GM18507 (cell line): Measurements from ENCODE around the gene CASR.

Experiments
- DNase-seq: peaks from one replicate; pipeline ENCODE4 v3.0.0; 2011; ENCODE audit warnings: low read depth; ENCODE audit not compliant: insufficient read length; ENCODE audit errors: extremely low spot score
- FAIRE-seq: peaks from 2 replicates; lab custom pipeline; 2011; peaks lifted over from hg19 to GRCh38; lab: Jason Lieb, UNC

Gene CASR

DNA sequence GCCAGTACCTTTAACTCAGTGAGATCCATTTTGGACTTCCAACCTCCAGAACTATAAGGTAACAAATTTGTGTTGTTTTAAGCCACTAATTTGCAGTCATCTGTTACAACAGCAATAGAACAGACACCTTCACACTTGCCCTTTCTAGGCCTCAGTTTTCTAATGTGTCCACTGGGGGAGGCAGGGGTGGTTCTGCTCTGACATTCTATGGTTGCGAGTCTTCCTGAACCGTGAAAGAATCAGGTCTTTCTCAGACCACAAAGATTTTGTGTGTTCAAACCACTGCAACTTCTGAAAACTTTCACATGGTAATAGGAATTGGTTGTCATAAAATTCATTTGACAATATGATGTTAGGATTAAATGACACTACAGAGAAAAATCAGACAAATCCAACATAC, 114.8 kb downstream of the CASR start:
- DNase-seq (peak; percentile 20), FAIRE-seq (peak; percentile 92)

DNA sequence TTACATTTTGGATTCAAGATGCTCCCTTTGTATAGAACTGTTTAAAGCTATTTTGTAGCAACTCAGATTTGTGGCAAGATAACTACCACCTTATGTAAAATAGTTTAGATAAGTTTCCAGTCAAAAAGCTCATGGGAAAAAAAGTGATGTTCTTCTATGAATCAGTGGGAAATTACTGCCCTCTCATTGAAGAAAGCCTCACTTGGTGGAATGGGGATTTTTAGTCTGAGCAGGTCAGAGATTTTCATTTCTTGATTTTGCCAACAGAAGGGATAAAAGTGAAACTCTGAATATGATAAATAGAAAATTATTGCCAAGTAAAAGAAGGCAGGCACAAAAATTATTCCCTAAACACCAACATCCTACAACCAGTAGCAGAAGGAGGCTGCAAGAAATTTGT, 115.7 kb downstream of the CASR start:
- FAIRE-seq (peak; percentile 72), DNase-seq (no peak)

DNA sequence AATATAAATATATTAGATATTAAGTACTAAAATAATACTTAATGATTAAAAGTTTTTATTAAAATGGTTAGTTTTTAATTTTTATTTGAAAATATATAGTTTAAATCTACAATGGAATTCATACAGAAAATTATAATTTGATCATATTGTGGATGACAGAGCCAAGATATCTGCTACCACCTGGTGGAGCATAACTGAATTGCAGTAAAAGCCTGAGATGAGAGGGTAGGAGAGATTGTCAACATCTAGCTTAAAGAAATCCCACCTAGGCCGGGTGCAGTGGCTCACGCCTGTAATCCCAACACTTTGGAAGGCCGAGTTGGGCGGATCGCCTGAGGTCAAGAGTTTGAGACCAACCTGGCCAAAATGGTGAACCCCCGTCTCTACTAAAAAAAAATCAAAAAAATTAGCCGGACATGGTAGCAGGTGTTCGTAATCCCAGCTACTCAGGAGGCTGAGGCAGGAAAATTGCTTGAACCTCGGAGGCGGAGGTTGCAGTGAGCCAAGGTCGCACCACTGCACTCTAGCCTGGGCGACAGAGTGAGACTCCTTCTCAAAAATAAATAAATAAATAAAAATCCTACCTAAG, 116.5 kb downstream of the CASR start:
- peak; percentile 53 for FAIRE-seq
- no peak for DNase-seq

DNA sequence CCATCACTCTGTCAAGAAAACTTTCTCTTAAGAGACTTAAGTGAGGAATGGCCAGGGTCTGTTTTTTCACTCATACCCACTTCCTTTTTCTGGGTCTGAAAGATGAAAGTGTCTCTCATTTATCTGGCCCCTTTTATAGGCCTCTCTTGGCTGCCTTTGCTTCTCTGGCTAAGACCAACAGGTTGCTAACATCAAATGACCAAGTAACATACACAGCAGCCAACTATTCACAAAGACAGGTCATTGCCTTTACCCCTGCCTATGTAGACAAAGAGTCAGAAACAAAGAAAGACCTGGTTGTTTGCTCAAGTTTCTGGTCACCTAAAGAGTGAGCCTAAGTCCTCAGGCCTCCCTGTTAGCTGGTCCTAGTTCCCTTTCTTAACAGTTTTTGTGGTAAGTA, 117.6 kb downstream of the CASR start:
- DNase-seq: no peak
- peak; percentile 64 for FAIRE-seq

DNA sequence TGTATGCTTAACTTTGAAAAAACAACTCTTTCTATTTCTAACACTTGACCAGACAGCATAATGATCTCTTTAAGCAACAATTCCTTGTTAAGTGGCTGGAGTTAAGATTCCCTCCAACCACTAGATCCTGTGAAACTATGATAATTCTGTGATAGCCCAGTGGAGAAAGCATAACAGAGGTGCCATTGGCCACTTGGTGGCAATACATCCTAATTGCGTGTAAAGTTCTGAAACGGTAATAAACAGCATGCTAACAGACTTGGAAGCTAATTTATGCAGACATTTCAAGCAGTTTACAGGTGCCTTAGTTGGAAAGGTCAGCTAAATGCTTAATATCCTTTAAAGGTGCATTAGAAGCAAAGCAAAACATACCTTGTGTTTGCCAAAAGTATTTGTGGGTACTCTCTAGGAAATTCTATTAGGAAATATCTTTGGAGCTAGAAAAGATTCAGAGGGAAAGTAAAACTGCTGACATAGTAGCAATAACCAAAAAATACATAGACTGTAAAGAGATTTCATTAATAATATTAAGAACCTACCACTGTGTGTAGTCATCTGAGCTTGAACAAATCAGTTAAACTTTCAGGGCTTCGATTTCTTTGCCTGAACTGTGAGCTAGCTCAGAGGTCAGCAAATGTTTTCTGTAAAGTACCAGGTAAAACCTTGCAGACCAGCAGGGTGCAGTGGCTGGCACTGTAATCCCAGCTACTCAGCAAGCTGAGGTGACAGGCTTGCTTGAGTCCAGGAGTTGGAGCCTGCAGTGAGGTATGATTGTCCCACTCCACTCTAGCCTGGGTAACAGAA, 122.6 kb downstream of the CASR start:
- no peak for DNase-seq
- peak; percentile 63 for FAIRE-seq

DNA sequence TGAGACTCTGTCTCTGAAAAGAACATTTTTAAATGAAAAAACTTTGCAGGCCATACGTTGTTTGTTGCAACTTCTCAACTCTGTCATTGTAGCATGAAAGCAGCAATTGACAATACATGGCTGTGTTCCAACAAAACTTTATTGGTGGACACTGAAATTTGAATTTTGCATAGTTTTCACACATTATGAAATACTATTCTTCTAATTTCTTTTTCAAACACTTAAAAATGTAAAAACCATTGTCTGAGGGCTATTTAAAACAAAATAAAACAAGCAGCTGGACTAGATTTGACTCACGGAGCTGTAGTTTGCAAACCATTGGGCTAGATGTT, 123.1 kb downstream of the CASR start:
- FAIRE-seq: no peak
- DNase-seq: no peak

DNA sequence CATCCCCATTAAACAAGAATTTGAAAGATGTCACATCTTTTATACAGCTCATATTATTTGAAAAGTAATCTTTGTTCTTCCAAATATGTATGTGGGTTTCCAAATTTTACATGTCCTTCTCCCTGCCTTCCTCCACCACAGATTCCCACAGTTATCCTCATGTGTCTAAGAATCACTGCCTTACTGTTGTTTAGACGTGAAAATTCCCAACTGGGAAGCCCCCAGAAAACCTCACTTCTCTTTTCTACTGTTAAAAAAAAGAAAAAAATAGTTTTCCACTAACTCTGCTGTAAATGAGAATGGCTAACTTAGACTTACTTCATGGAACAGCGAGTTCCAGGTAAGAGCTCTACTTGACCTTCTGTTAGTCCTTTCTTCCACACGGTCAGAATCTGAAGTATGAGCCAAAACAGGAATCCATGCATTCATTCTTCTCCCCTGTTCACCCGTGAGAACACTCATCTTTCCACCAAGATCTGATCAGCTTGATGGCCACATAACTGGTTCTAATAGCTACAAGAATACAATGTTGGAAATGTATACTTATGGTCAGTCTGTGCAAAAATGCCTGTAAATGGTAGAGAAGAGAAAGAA, 123.7 kb downstream of the CASR start:
- FAIRE-seq (peak; percentile 38), DNase-seq (no peak)

DNA sequence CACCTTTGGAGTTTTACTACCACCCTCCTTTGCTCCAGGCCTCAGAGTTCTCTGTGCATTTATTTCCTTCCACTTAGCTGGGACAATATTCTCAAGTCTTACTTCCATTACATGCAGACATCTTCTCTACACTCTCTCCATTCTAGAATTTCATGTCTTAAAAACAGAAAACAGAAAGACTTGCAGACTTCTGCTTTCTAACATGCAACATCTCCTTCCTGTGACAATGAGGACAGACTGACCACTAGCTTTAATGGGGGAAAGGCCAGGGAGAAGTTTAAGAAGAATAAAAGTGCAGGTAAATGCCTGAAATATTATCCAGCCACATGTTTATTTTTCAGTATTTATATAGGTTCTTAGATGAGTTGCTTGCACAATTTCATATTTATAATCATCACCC, 124.5 kb downstream of the CASR start:
- peak; percentile 5 for FAIRE-seq

DNA sequence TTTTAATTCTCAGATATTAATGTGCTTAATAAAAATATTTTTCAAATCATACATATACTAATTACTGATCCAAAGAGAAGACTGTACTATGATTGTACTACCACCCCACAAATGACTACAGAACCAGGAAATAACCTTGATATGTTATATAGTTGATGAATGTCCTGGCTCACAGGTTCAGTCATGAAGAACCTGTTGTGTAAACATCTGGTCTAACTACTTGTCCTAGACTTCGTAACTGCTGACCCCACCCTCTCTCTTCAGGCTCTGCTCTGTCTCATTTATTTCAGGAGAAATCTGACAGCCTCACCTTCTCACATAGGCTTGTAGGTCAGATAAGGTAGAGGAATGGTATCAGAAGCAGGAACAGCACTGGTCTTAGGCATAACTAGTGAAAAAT, 126.9 kb downstream of the CASR start:
- no peak for DNase-seq
- no peak for FAIRE-seq

More for the DNA sequence above, 124.5 kb downstream of the CASR start:
- no peak for DNase-seq

DNA sequence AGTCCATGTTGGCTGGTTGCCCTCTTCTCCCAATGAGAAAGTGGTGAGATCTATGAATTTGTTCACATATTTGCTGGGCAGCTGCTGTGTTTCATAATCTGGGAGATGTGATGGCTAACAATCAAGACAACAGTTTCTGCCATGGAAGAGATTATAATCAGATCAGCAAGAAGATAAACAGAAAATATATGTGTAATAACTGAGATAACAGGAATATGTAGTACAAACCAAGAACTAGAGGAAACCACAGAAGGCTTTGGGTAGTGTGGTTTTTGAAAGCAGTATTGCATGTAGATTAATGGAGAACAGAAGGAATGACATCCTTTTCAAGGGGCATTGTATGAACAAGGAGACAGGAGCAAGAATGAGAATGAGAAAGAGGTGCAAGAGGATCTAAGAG, 129.4 kb downstream of the CASR start:
- DNase-seq (no peak), FAIRE-seq (peak; percentile 33)

DNA sequence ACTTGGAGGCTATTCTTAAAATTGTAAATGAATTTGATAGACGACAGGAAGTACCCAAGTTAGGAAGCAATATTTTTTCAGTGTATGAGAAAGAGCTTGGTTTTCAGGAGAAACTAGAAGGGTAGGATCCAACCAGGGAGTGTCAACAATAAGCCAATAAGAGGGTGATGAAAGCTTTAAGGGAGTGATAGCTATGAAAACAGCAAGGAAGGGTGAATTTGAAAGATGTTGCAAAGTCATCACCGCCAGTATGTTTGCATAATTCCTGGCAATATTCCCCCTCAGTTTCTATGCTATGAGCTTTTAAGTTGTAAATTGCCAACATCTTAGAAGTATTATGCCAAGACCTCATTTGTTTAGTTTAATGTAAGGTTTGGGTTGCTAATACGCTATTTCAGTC, 129.8 kb downstream of the CASR start:
- FAIRE-seq (no peak), DNase-seq (no peak)

DNA sequence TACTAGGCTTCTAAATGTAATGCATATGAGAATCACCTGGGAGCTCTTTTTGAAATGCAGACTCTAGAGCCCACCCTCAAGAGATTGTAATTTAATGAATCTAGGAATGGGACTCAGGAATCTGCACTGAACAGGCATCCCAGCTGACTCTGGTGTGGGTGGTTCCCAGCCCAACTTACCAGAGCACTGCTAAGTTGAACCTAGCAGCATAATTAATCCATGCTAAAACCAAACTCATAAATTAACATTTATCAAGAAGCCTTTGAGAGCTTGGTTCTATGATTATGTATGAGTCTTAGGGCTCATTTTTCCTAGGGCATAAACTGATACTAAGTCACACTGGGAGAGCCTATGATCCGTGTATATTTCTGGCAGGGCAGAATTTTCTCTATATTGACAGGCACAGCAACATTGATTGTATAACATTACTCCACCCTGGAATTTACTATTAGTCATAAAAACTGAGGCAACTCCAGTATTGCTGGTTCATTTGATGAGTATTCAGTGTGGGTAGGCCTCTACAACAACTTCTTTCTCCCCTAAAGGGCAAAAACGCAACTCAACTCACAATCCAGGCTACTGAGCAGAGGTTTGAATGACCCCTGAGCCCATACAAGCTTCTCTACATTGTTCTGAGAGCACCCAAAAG, 130.9 kb downstream of the CASR start:
- FAIRE-seq (no peak), DNase-seq (no peak)

DNA sequence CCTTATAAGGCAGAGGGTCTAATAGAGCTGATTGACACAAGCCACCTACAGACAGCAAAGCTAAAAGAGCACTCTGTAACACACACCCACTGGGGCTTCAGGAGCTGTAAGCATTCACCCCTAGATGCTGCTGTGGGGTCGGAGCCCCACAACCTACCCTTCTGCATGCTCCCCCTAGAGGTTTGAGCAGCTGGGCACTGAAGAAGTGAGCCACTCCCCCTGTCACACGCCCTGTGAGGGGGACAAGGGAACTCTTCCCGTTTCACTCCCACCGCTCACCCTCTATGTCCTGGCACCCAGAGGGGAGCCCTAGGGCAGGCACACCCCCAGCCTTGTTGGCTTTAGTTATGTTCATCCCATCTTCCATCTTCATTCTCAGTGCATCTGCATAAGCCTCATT, 132.2 kb downstream of the CASR start:
- no peak for DNase-seq
- FAIRE-seq: no peak

DNA sequence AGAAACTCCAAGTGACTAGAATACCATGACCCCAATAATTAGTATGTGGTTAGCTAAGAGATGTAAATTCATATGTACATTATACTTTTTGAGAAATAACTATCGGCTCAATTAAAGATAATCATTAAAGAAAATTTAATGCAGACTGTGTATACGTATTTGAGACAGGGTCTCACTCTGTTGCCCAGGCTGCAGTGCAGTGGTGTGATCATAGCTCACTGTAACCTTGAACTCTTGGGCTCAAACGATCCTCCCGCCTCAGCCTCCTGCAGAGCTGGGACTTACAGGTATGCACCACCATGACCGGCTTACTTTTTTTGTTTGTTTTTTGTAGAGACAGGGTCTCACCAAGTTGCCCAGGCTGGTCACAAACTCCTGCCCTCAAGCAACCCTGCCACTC, 132.9 kb downstream of the CASR start:
- no peak for FAIRE-seq
- DNase-seq: no peak

DNA sequence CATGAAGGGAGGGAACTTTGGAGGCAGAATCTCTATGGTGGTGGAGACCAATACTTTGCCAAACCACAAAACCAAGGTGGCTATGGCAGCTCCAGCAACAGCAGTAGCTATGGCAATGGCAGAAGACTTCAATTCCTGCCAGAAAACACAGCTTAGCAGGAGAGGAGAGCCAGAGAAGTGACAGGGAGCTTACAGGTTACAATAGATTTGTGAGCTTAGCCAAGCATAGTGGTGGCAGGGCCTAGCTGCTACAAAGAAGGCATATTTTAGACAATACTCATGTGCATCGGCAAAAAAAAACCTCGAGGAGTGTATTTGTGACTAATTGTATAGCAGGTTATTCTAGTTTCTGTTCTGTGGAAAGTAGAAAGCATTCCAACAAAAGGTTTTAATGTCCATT, 135.2 kb downstream of the CASR start:
- FAIRE-seq: no peak

DNA sequence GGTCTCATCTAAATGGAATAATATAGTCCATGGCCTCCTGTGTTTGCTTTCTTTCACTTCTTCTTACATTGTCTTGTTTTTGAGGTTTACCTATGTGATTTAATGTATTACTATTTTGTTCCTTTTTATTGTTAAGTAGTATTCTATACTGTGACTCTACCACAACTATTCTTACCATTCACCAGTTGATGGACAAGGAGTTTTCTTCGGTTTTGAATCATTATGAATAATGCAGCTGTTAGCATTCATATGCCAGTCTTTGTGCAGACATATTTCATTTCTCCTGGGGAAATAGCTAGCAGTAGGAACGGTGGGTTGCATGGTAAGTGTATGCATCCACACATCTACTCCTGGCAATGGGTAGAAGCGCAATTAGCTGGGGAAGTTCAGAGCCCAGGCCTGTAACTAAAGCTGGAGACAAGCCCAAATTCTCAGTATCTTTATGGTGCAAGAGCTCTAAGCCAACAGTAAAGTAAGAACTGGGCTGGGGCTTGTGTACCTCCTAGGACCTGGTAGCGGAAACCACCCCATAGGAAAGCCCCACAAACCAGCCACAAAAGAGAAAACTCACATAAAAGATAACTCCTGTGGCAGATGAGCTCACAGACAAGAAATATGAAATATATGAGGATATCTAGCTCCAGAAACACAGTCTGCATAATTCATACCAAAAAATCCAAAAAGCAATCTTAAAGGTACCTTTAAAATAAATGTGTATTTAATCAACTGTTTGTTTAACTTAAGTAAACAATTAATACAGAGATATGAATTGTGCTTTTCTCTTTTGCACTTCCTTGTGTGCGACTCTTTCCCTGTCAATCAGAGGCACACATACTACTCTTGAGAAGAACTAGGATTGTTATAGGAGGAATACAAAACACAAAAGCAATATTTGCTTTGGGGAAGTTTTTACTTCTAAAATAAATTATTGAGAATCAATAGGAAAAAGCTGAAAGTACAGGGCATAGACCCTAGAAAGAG, 138.9 kb downstream of the CASR start:
- no peak for DNase-seq
- peak; percentile 78 for FAIRE-seq

More for the DNA sequence above, 135.2 kb downstream of the CASR start:
- DNase-seq: no peak

DNA sequence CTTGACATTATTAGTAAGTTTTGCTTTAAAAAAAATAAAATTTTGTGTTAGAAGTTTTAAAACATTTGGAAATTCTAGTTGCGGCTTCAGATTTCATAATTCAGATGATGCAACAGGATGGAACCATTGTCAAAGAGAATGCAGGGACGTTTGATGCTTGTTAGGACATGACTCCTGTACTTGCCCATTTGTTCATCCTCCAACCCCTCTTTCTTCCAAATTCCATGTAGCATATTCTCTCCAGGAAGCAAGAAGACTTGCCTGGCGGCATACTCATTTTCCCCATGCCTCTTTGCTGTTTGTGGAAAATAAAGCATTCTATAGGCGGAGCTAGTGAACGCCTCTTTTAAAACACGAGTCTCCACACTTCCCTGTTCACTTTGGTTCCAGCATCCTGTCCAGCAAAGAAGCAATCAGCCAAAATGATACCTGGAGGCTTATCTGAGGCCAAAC, 141.4 kb downstream of the CASR start, which contains the start of gene CSTA:
Gene CSTA (plus strand): TSS at position 378 of the 453 bp plus-strand sequence. CDS start 45 bp downstream, at position 423.
- FAIRE-seq (no peak), DNase-seq (no peak)

DNA sequence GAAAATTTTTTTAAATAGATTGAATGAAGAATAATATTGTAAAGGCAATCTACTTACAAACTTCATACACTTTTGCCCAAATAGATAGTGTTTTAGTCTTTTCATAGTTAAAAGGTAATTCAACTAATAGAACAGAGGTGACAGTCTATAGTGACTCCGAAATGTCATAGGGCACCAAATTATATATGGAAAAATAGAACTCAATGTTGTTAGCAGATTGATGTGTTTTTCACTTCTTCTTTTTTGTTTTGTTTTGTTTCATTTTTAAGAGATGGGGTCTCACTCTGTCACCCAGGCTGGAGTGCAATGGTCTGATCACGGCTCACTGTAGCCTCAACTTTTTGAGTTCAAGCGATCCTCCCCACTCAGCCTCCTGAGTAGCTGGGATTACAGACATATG, 142.3 kb downstream of the CASR start:
- peak; percentile 36 for FAIRE-seq
- DNase-seq: no peak

DNA sequence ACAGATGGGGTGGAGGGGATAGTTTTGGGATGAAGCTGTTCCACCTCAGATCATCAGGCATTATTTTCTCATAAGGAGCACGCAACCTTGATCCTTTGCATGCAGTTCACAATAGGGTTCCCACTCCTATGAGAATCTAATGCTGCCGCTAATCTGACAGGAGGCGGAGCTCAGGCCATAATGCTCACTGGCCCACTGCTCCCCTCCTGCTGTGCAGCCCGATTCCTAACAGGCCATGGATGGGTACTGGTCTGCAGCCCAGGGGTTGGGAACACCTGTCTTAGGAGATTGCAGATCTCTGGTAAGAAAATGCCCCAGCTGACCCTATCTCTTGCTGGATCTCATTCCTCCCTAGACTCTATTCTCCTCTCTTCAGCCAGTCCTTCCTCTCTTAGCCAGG, 148.4 kb downstream of the CASR start:
- DNase-seq (no peak), FAIRE-seq (no peak)
